SU-DHL-6 (cell line): ENCODE results near the gene TLE1.

ENCODE experiments used
- H2AFZ ChIP-seq: fragments of 200-600 bp; sonication (generic); 2 replicates; pipeline ENCODE4 v1.6.1; 2014; ENCODE audit warnings: low read depth, mild to moderate bottlenecking, moderate library complexity, mixed read lengths, antibody characterized with exemption, low read length; ENCODE audit not compliant: severe bottlenecking
- H3F3A ChIP-seq: fragments of 200-600 bp; shearing (Covaris generic); 2 replicates; pipeline ENCODE4 v1.6.0; 2016; ENCODE audit warnings: antibody characterized with exemption, mild to moderate bottlenecking; ENCODE audit not compliant: insufficient read depth
- H3K27ac ChIP-seq: fragments of 200-600 bp; sonication (generic); 2 replicates; pipeline ENCODE4 v1.5.1; 2016; ENCODE audit warnings: low read depth, mild to moderate bottlenecking, low read length, moderate library complexity, mixed read lengths
- H3K27me3 ChIP-seq: fragments of 200-600 bp; sonication (generic), shearing (Covaris generic); 2 replicates; pipeline ENCODE4 v1.6.0; 2014; ENCODE audit warnings: mild to moderate bottlenecking, low read length
- H3K36me3 ChIP-seq: fragments of 200-600 bp; sonication (generic); 2 replicates; pipeline ENCODE4 v1.6.1; 2014; ENCODE audit warnings: mild to moderate bottlenecking, low read length, mixed read lengths
- H3K4me2 ChIP-seq: fragments of 300-600, 200-600 bp; shearing (Covaris generic), sonication (generic); 2 replicates; pipeline ENCODE4 v1.6.0; 2014; ENCODE audit warnings: low read length, low read depth, mild to moderate bottlenecking; ENCODE audit not compliant: poor library complexity, severe bottlenecking
- H3K4me3 ChIP-seq: fragments of 200-600 bp; sonication (generic); 2 replicates; pipeline ENCODE4 v1.5.1; 2014; ENCODE audit warnings: antibody characterized with exemption, low read length, mild to moderate bottlenecking, mixed read lengths; ENCODE audit not compliant: insufficient read depth, poor library complexity, severe bottlenecking
- H3K79me2 ChIP-seq: fragments of 200-600 bp; sonication (generic); 2 replicates; pipeline ENCODE4 v1.6.1; 2014; ENCODE audit warnings: mild to moderate bottlenecking, low read length, moderate library complexity; ENCODE audit not compliant: insufficient read depth
- H3K9ac ChIP-seq: fragments of 200-600 bp; sonication (generic); 2 replicates; pipeline ENCODE4 v1.7.0; 2014; ENCODE audit warnings: mild to moderate bottlenecking, low read length
- H3K9me2 ChIP-seq: fragments of 200-600 bp; sonication (generic); replicated peaks from 2 replicates; pipeline ENCODE4 v1.6.1; 2014; ENCODE audit warnings: low read length; ENCODE audit not compliant: insufficient read depth
- H3K9me3 ChIP-seq: fragments of 200-600 bp; sonication (generic); 2 replicates; pipeline ENCODE4 v1.6.1; 2014; ENCODE audit warnings: low read length, mixed read lengths; ENCODE audit not compliant: insufficient read depth
- H4K20me1 ChIP-seq: fragments of 200-600 bp; sonication (generic); 2 replicates; pipeline ENCODE4 v1.6.1; 2014; ENCODE audit warnings: low read depth, mild to moderate bottlenecking, antibody characterized with exemption, low read length, moderate library complexity, mixed read lengths
- CTCF ChIP-seq: fragments of 200-600 bp; sonication (generic); IDR thresholded peaks from one replicate; pipeline ENCODE4 v1.5.1; 2017; ENCODE audit warnings: antibody characterized with exemption, mild to moderate bottlenecking, low read length, moderate library complexity; ENCODE audit not compliant: insufficient read depth, poor library complexity, severe bottlenecking
- EZH2phosphoT487 ChIP-seq: fragments of 200-600 bp; sonication (generic), shearing (Covaris generic); conservative IDR thresholded peaks from 2 replicates; pipeline ENCODE4 v1.6.1; 2018; ENCODE audit warnings: mild to moderate bottlenecking, antibody characterized with exemption, low read length, moderate library complexity, mixed read lengths

The TLE1 gene

GRCh38 chr9:81552581-81552991, 136.8 kb downstream of the TLE1 start:
- H3K79me2 ChIP-seq: no peaks in the 10 kb centered on the region
- no peak for TF ChIP-seq EZH2phosphoT487
- no peak for TF ChIP-seq CTCF
- no peak overlapping the region for H3K4me3 ChIP-seq
- no peaks in the 10 kb centered on the region for H3K36me3 ChIP-seq
- no peaks in the 10 kb centered on the region for H4K20me1 ChIP-seq
- no peak overlapping the region for H3K4me2 ChIP-seq
- no peaks in the 10 kb centered on the region for H3K9me3 ChIP-seq
- no peaks in the 10 kb centered on the region for H3K9me2 ChIP-seq
- H3K27ac ChIP-seq: no peak overlapping the region
- no peak overlapping the region for H3K9ac ChIP-seq
- H2AFZ ChIP-seq: no peak overlapping the region
- no peaks in the 10 kb centered on the region for H3K27me3 ChIP-seq
- H3F3A ChIP-seq: no peaks in the 10 kb centered on the region

GRCh38 chr9:81550207-81550583, 139.2 kb downstream of the TLE1 start:
- no peak for TF ChIP-seq CTCF
- TF ChIP-seq EZH2phosphoT487: no peak
- no peak overlapping the region for H2AFZ ChIP-seq
- H3K27ac ChIP-seq: no peak overlapping the region
- H3K9ac ChIP-seq: no peak overlapping the region
- no peaks in the 10 kb centered on the region for H4K20me1 ChIP-seq
- H3F3A ChIP-seq: no peaks in the 10 kb centered on the region
- H3K4me2 ChIP-seq: no peak overlapping the region
- no peaks in the 10 kb centered on the region for H3K36me3 ChIP-seq
- H3K27me3 ChIP-seq: no peaks in the 10 kb centered on the region
- no peaks in the 10 kb centered on the region for H3K9me2 ChIP-seq
- H3K9me3 ChIP-seq: no peaks in the 10 kb centered on the region
- no peaks in the 10 kb centered on the region for H3K79me2 ChIP-seq
- H3K4me3 ChIP-seq: no peak overlapping the region

- H3K27ac ChIP-seq: no peak overlapping the region
These were observed 139.7 kb downstream of the TLE1 start for GRCh38 chr9:81549500-81550206.

More at GRCh38 chr9:81549500-81550206, 139.7 kb downstream of the TLE1 start:
- Histone ChIP-seq H4K20me1 (no peaks in the 10 kb centered on the region), H3K9ac (no peak overlapping the region), H3K79me2 (no peaks in the 10 kb centered on the region), H3K4me3 (no peak overlapping the region), H3K36me3 (no peaks in the 10 kb centered on the region), H3K27me3 (no peaks in the 10 kb centered on the region), H3F3A (no peaks in the 10 kb centered on the region), H2AFZ (no peak overlapping the region), H3K9me3 (no peaks in the 10 kb centered on the region), H3K9me2 (no peaks in the 10 kb centered on the region), H3K4me2 (no peak overlapping the region)
- no peak for TF ChIP-seq EZH2phosphoT487
- TF ChIP-seq CTCF: no peak
